GM19035 (cell line): ENCODE results near the gene CNTNAP5.
"Not testable (repeated sequence)": the region's sequence is repeated elsewhere in the genome, so short reads cannot be mapped to it uniquely, and the experiment has no call there.

Experiments used
- ATAC-seq: cut with Tn5 transposase; IDR thresholded peaks from one replicate; pipeline ENCODE4 v1.9.1; 2021; ENCODE audit not compliant: unreplicated experiment

Gene CNTNAP5

DNA sequence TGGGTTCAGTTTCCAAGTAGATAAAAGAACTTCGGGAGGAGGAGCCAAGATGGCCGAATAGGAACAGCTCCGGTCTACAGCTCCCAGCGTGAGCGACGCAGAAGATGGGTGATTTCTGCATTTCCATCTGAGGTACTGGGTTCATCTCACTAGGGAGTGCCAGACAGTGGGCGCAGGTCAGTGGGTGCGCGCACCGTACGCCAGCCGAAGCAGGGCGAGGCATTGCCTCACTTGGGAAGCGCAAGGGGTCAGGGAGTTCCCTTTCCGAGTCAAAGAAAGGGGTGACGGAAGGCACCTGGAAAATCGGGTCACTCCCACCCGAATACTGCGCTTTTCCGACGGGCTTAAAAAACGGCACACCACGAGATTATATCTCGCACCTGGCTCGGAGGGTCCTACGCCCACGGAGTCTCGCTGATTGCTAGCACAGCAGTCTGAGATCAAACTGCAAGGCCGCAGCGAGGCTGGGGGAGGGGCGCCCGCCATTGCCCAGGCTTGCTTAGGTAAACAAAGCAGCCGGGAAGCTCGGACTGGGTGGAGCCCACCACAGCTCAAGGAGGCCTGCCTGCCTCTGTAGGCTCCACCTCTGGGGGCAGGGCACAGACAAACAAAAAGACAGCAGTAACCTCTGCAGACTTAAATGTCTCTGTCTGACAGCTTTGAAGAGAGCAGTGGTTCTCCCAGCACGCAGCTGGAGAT, 382.9 kb downstream of the CNTNAP5 start:
- ATAC-seq, result not testable (repeated sequence)

DNA sequence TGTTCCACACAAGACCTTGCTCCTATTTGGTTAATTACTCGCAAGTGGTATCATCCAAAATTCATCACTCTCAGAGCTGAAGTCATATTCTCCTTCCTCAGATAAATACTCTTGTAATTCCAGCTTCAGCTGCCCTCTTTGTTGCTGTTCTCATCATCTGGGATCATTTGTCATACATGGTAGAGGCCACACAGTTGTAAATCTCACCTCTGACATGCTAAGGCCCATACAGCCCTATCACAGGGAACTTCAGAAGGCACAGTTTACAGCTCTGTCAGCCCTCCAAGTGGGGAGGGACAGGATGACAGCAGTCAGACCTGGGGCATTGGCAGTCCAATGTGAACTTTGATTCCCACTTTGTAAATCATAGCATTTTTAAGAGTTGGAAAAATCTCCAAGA, 399.0 kb downstream of the CNTNAP5 start:
- ATAC-seq, result no peak

DNA sequence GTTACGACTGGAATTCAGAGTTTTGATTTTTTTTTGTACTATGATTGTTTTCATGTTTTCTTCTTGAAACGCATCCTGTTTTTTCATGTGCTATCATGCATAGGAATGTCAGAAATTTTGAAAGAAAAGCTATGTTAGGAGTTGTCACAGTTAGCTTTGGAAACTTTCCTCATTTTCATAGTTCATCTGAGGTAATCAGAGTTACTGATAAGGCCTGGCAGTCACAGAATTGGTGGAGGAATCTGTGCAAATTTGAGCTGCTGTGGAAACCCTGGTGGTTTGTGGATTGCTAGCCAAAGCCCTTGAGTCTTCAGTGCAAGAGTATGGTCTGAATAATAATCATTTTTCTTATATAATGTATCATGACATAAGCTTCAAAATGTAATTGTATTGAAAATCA, 401.0 kb downstream of the CNTNAP5 start:
- ATAC-seq, result no peak

DNA sequence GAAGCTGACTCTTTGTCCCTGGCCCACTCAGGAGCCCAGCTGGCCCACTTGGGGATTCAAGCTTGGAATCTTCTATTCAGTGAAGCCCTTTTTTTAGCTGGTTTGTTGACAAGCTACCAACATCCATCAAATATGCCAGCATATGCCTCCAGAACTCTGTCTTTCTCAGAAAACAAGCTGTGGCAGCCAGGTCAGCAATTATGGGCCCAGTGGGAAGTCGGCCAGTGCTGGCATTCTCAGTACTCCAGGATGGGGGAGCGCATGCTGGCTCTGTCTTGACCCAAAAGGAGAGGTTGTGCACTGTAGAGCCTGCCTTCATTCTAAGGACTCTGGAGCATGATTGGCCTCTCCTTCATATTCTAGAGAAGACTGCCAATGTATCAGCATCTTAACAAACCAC, 401.5 kb downstream of the CNTNAP5 start:
- ATAC-seq, result no peak

GRCh38 chr2:124437811-124438210, 412.7 kb downstream of the CNTNAP5 start:
- ATAC-seq, result no peak

DNA sequence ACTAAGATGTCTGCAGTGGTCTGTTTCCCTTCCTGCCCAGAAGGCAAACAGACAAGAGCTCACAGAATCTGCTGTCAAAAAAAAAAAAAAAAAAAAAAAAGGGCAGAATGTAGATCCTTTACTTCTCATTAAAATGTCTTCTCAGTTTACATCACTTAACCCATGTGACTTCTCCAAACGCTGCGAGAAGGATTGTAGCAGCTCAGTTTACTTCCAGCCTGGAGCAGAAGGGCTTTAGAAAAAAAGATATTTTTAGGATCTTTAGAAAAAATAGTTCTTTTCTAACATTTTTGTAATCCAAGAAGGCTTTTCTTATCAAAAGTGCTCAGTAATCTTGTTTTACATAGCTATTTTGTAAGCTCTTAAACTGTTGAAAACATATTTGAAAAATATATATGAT, 425.4 kb downstream of the CNTNAP5 start:
- ATAC-seq, result no peak

DNA sequence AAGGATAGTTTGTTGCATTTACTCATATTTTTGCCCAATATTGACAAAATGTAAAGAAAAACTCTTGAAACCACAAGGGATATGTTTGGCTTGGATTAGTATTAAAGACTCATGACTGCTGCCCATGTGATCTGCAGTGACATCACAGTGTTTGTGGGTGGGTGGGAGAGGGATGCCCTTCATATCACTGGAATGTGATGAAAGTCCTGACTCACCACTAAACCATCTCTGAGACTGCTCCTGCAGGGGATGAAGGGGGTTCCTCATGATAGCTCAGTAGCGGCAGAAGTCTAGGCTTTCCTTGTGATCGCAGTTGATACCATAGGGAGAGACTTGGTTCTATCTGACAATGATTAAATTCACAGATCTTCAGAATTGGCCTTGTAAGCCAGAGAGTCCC, 451.2 kb downstream of the CNTNAP5 start:
- ATAC-seq, result no peak

GRCh38 chr2:124478761-124479160, 453.7 kb downstream of the CNTNAP5 start:
- no peak for ATAC-seq

DNA sequence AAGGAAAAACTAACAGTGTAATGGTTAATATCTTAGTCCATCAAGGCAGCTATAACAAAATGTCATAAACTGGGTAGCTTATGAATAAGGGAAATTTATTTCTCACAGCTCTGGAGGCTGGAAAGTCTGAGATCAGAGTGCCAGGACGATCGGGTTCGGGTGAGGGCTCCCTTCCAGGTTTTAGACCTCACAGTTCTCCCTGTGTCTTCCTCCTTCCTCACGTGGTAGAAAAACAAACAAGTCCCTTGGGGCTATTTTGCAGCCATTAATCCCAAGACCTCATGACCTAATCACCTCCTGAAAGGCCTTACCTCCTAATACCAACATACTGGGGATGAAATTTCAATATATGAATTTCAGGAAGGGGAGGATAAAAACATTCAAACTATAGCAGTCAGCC, 455.9 kb downstream of the CNTNAP5 start:
- no peak for ATAC-seq

DNA sequence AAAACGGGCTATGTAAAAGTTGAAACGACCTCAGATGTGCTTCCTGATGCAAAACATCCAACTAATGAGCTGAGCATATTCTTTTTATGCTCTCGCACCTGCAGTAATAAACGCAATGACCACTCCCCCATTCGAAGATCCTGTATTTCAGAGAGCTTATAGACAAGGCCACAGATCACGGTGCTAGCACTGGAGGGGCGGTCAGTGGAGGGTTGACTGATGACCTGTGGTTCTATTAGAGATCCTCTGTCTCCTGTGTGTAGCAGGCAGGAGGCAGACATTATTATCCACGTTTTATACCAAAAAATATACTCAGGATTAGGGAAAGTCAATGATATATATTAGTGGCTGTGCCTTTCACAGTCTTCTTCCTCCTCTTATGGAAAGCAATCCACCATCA, 457.0 kb downstream of the CNTNAP5 start:
- ATAC-seq, result no peak

- ATAC-seq, result no peak
These were observed 457.5 kb downstream of the CNTNAP5 start for GRCh38 chr2:124482551-124482950.

- ATAC-seq, result no peak
These were observed 460.6 kb downstream of the CNTNAP5 start for GRCh38 chr2:124485659-124486058.

- no peak for ATAC-seq
These were observed 464.6 kb downstream of the CNTNAP5 start for GRCh38 chr2:124489686-124490085.

- ATAC-seq, result no peak
These were observed 476.6 kb downstream of the CNTNAP5 start for GRCh38 chr2:124501575-124502152.

- ATAC-seq, result no peak
These were observed 489.1 kb downstream of the CNTNAP5 start for GRCh38 chr2:124514236-124514635.

DNA sequence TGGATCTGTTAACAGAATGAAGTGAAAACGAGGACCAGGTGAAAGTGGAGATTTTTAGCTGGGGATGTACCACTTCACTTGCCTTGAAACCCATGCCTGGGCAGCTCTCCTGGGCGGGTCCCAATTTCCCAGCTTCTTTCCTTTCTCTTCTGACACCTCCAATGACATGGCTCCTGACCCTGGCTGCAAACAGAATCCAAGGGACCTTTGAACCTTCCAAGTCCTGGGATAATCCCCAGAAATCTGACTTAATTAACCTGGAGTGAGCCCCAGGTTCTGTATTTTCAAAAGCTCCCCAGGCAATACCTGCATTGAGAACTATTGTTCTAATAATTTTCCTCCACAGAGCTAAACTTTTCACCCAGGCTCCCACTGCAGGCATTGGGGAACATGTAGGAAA, 495.9 kb downstream of the CNTNAP5 start:
- no peak for ATAC-seq

DNA sequence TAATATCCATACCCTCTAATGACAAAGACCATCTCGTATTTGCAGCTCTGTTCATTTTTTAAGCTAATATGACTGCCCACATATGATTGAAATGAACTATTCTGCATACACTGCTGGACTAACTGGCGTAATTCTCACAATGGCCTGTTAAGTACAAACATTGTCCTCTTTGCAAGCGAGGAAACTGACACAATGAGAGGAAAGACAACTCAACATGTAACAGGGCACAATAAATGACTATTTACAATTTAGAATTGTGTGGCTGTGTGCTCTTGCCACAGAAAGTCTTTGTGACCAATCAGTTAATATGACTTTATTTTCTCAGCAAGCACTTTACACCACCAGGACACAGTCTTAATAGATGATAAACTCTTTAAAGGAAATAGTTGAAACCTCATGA, 498.0 kb downstream of the CNTNAP5 start:
- ATAC-seq, result no peak

DNA sequence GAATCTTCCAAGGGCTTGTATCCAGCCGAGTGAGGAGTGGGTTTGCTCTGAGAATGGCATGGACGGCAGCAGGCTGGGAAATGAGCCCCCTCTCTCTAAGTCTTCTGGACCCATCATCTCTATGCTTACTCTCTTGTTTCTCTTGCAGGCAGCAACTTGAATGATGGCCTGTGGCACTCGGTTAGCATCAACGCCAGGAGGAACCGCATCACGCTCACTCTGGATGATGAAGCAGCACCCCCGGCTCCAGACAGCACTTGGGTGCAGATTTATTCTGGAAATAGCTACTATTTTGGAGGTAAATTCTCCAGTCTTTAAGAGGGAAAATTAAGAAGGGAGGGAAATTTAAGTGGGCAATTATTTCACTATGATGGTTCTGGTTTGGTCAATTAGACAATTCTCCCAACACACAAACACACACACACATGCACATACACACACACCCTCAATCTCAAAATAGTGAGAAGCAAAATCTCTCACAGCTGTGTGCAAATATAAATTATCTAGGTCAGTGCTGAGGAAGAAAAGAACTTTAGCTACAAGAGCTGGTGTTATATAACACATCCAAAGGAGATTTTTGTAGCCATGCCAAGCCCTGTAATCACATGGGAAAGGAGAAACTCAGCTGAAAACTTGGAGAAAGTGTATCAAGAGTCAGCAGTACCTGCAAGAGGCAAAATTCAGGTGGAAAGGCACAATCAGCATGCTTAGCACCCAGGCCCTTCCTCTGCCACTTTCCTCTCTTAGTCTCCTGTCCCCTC, 499.2 kb downstream of the CNTNAP5 start:
- no peak for ATAC-seq

- ATAC-seq, result no peak
These were observed 501.1 kb downstream of the CNTNAP5 start for GRCh38 chr2:124526221-124526620.

GRCh38 chr2:124530203-124530602, 505.1 kb downstream of the CNTNAP5 start:
- ATAC-seq, result no peak

DNA sequence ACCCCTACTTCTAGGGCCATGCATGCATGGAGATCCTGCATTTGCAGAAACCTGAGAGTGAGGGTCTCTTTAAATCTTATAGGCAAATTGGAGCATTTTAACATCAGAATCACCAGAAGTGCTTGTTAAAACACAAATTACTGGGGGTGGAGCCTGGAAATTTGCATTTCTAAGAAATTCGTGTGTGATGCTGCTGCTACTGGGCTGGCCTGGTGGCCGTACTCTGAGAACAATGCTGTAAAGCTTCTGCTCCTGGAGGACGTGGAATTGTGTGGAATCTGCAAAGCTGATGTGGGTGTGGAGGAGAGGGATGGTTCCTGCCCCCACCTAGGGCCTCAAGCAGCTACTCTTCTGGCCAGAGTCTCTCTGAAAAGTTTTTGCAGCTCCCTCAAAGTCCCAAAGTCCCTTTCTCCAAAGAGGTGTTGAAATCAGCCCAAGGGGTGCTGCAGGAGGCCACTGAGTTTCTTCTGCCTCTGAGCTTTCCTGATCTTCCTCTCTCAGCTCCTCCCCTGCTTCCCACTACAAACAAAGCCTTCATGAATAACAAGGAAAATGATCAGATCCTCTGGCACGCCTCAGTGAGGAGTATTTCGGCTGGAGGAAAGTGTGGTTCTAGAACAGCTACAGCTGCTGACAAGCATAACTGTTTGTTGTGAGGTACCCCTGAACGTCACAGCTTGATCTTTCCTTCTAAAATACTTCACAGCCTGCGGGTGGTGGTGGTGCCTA, 508.3 kb downstream of the CNTNAP5 start:
- ATAC-seq, result no peak

- no peak for ATAC-seq
These were observed 508.9 kb downstream of the CNTNAP5 start for GRCh38 chr2:124534028-124534427.
